ENCODE measurements around the gene CNBD2.
"Not testable (repeated sequence)": the region's sequence is repeated elsewhere in the genome, so short reads cannot be mapped to it uniquely, and the experiment has no call there.

Gene CNBD2

GRCh38 chr20:36063916-36064657 is 95.7 kb downstream of the CNBD2 start:
- no peak for DNase-seq (ENCODE audit: low spot score)

- DNase-seq (ENCODE audit: low spot score) = peak; percentile 89
Observed at GRCh38 chr20:36064658-36065426, 96.5 kb downstream of the CNBD2 start.

- no peak for DNase-seq (ENCODE audit: low spot score)
Observed at GRCh38 chr20:36065427-36065998, 97.1 kb downstream of the CNBD2 start.

DNA sequence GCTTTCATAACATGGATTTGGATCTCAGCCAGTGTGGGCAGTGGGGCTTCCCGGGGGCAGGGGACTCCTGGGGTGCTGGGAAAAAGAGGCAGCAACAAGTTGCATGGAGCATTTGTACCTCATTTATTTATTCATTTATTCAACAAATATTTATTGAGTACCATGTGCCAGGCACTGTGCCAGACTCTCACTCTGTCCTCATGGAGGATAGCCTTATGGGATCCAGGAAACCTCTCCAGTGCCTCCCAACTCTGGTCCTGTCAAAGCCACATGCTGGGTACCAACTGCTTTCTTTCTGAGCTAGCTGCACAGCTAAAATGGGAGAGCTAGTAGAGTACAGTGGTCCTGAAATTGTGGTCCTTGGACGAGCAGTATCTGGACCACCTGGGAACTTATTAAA is 98.4 kb downstream of the CNBD2 start:
- no peak for DNase-seq (ENCODE audit: low spot score)

GRCh38 chr20:36068526-36068925 is 100.1 kb downstream of the CNBD2 start:
- DNase-seq (ENCODE audit: low spot score) = not testable (repeated sequence)

- DNase-seq (ENCODE audit: low spot score) = no peak
Observed at GRCh38 chr20:36070451-36070850, 102.1 kb downstream of the CNBD2 start.

GRCh38 chr20:36071848-36072247 is 103.5 kb downstream of the CNBD2 start:
- DNase-seq (ENCODE audit: low spot score) = no peak

DNA sequence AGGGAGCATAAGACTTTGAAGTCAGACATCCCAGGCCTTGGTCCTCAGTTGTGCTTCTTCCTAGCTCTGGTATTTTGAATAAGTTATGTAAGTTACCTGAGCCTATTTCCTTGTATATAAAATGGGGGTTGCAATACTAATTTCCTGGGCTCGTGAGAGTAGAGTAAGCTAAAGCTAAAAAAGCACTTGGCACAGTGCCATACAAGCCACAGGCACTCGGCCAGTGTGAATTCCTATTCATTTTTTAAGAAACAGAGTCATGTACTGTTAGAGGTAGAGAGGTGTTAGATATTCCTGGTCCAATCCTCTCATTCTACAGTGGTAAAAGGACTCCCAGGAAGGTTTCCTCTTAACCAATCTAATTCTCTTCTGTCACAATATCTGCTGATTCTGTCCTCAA is 106.6 kb downstream of the CNBD2 start:
- no peak for DNase-seq (ENCODE audit: low spot score)

GRCh38 chr20:36077762-36078161 is 109.4 kb downstream of the CNBD2 start:
- not testable (repeated sequence) for DNase-seq (ENCODE audit: low spot score)

DNA sequence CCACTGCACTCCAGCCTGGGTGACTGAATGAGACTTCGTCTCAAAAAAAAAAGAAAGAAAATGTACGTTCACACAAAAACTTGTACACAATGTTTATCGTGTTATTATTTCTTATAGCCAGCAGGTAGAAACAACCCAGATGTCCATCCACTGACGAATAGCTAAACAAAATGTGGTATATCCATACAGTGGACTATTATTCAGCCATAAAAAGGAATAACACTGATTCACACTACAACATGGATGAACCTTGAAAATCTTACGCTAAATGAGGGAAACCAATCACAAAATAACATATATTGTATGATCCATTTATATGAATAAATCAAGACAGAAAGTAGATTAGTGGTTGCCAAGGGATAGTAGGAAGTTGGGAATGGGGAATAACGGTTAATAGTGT is 111.1 kb downstream of the CNBD2 start:
- no peak for DNase-seq (ENCODE audit: low spot score)

DNA sequence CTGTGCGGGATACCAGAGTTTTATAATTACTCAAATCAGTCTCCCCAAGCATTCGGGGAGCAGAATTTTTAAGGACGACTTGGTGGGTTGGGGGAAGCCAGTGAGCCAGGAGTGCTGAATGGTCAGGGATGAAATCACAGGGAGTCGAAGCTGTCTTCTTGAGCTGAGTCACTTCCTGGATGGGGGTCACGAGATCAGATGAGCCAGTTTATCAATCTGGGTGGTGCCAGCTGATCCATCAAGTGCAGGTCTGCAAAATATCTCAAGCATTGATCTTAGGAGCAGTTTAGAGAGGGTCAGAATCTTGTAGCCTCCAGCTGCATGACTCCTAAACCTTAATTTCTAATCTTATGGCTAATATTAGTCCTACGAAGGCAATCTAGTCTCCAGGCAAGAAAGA is 111.6 kb downstream of the CNBD2 start:
- not testable (repeated sequence) for DNase-seq (ENCODE audit: low spot score)

Data from hematopoietic multipotent progenitor cell treated with erythropoietin and hydrocortisone succinate and interleukin-3 and kit ligand, for 17 days (in vitro differentiated cells).